AG04449 (cell line): Measurements from ENCODE around the gene UNC13C.

ENCODE experiments used
- CTCF ChIA-PET: fragments of 350-600 bp; formaldehyde crosslinking; extraction: SDS; loops from one replicate; lab custom pipeline; 2021; ENCODE audit warnings: antibody characterized with exemption; lab: Yijun Ruan, JAX
- POLR2A ChIA-PET: fragments of 400-600, 350-600 bp; formaldehyde crosslinking; extraction: SDS; loops from one replicate; lab custom pipeline; 2020; ENCODE audit warnings: antibody characterized with exemption, inconsistent platforms; lab: Yijun Ruan, JAX
- DNase-seq: peaks from one replicate; pipeline ENCODE4 v3.0.0-alpha.2; 2010; ENCODE audit warnings: low read depth, low spot score
- H3K4me3 ChIP-seq: 2 replicates; pipeline ENCODE4 v1.5.1; 2011; ENCODE audit warnings: low read depth, mild to moderate bottlenecking, control low read depth, low read length
- TF ChIP-seq, protein P1 (sequence below): IDR thresholded peaks from one replicate; pipeline ENCODE4 v1.5.1; 2011; ENCODE audit warnings: mild to moderate bottlenecking, moderate library complexity, low read length, control low read depth, inconsistent platforms; ENCODE audit not compliant: insufficient read depth; ENCODE audit errors: missing control alignments

The UNC13C gene

GRCh38 chr15:54556231-54556630 lies 578.0 kb downstream of the UNC13C start:
- TF ChIP-seq, protein P1, sequence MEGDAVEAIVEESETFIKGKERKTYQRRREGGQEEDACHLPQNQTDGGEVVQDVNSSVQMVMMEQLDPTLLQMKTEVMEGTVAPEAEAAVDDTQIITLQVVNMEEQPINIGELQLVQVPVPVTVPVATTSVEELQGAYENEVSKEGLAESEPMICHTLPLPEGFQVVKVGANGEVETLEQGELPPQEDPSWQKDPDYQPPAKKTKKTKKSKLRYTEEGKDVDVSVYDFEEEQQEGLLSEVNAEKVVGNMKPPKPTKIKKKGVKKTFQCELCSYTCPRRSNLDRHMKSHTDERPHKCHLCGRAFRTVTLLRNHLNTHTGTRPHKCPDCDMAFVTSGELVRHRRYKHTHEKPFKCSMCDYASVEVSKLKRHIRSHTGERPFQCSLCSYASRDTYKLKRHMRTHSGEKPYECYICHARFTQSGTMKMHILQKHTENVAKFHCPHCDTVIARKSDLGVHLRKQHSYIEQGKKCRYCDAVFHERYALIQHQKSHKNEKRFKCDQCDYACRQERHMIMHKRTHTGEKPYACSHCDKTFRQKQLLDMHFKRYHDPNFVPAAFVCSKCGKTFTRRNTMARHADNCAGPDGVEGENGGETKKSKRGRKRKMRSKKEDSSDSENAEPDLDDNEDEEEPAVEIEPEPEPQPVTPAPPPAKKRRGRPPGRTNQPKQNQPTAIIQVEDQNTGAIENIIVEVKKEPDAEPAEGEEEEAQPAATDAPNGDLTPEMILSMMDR: no peak
- ChIA-PET POLR2A (no interaction called here), CTCF (no interaction called here)
- no peak for DNase-seq
- no peak overlapping the region for H3K4me3 ChIP-seq

DNA sequence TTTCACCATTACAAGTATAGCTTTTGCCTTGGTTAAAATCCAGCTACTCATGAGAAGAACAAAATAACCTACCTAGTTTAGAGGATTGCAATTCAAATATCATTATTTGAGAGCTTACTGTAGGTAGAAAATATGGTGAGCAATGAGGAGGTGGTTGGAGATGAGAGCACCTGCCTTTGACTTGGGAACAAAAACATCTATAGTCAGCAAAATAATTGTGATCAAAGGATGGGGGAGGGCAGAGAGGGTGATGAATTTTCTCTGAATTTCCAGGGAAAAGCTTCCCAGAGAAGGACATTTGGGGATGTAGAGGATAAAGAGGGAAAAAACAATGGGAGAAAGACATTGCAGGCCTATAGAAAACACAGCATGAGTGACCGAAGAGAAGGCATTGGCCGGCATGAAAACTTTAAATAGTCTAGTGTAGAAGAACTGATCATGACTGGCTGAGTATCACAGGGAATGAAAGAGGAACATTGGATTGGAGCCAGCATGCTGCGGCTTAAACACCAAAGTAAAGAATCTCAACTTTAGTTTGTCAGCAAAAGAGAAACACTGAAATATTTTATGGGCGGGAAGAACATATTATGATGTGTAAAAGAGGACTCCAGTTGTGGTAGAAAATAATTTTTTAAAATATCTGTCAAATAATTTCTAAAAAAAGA lies 581.3 kb downstream of the UNC13C start:
- ChIA-PET CTCF (no interaction called here), POLR2A (no interaction called here)
- DNase-seq: no peak
- TF ChIP-seq, protein P1: no peak
- no peak overlapping the region for H3K4me3 ChIP-seq

DNA sequence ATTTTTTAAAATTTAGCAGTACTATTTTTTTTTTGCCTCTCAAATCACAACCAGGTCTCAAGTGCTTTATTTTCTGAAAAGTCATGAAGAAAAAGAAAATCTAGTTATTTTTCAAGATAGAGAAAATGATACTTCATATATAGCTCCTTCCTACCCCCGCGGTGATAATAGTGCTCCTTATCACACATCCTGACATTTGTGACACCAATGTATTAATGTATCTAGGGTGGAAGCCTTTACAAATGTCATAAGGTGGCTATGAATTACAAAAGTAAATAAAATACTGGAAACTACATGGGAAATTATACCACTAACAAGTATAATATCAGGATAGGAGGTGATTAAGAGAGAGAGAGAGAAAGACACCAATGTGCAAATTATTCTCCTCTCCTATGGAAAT lies 582.2 kb downstream of the UNC13C start:
- ChIA-PET CTCF (no interaction called here), POLR2A (no interaction called here)
- TF ChIP-seq, protein P1: no peak
- no peak overlapping the region for H3K4me3 ChIP-seq
- no peak for DNase-seq

GRCh38 chr15:54564166-54564565 lies 585.9 kb downstream of the UNC13C start:
- POLR2A ChIA-PET: no interaction called here
- TF ChIP-seq, protein P1: no peak
- CTCF ChIA-PET: no interaction called here
- DNase-seq: no peak
- H3K4me3 ChIP-seq: no peak overlapping the region

- no peak overlapping the region for H3K4me3 ChIP-seq
- TF ChIP-seq, protein P1: no peak
- CTCF ChIA-PET: no interaction called here
- POLR2A ChIA-PET: no interaction called here
- DNase-seq: no peak
These were observed 588.4 kb downstream of the UNC13C start for GRCh38 chr15:54566654-54567053.

DNA sequence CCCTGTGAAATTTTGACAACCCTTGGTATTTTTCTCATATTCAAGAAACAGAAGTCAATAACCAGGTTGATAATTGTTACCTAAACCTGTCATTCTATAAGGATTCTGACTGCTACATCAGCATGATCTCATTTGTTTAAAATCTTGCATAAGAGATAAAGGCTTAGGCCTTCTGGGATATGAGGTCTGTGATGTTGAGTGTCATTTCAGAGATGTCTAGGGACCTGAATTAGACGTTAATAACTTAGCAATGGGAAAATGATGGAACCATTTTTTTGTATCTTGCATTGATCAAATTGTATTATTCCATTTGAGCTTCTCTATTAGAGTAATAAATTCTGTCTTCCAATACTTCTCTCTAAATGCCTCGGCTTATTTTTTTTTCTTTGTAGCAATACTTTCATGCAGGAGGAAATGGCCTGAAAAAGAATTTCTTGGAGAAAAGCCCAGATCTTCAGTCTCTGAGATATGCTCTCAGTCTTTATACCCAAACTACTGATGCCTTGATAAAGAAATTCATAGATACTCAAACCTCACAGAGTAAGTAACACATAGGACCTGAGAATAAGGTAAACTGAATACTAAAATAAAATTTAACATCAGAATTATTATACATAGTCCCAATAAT lies 589.3 kb downstream of the UNC13C start:
- ChIA-PET CTCF (no interaction called here), POLR2A (no interaction called here)
- no peak overlapping the region for H3K4me3 ChIP-seq
- no peak for DNase-seq
- TF ChIP-seq, protein P1: no peak
